Adrenal gland (tissue), 5 donors: Measurements from ENCODE around the gene CDH4.

Experiments
- CTCF ChIP-seq, 6 experiments: fragments of 450-650 bp in 4 of 6; fragments of 200-600 bp in 2 of 6; sonication (generic) in 1 of 6; IDR thresholded peaks; 1 replicate in 5 of 6; 2 replicates in 1 of 6; pipeline versions ENCODE4 v1.5.1 to v1.8.0; 2016 to 2021; ENCODE audit warnings: antibody characterized with exemption in 6 of 6, mild to moderate bottlenecking in 2 of 6, moderate library complexity in 1 of 6
- POLR2A ChIP-seq, 2 donors: fragments of 450-650 bp; IDR thresholded peaks; one replicate each; pipeline ENCODE4 v1.6.1; 2017; ENCODE audit warnings: antibody characterized with exemption in 2 of 2, mild to moderate bottlenecking in 2 of 2, moderate library complexity in 1 of 2
- donor health status: DM: no; HTN: no; CAD: no.

- TF ChIP-seq CTCF (IDR thresholded peaks at IDR 0.05) (no peak), POLR2A (IDR thresholded peaks at IDR 0.05) (no peak)
Observed at GRCh38 chr20:61382194-61382593, 130.1 kb downstream of the CDH4 start.
